HCT116 (cell line): ENCODE measurements around the gene AP4M1.

Experiments used
- ATF3 ChIP-seq: IDR thresholded peaks from 2 replicates; pipeline ENCODE4 v1.6.1; 2012
- CBX3 ChIP-seq: IDR thresholded peaks from 2 replicates; pipeline ENCODE4 v1.6.1; 2012; ENCODE audit warnings: low read depth
- EZH2phosphoT487 ChIP-seq: fragments of 200-600 bp; IDR thresholded peaks from 2 replicates; pipeline ENCODE4 v1.6.1; 2018; ENCODE audit warnings: antibody characterized with exemption, borderline replicate concordance
- POLR2A ChIP-seq: IDR thresholded peaks from 2 replicates; pipeline ENCODE4 v1.7.0; 2011; ENCODE audit warnings: borderline replicate concordance; ENCODE audit not compliant: insufficient read depth, insufficient read length; ENCODE audit errors: extremely low read depth
- YY1 ChIP-seq: IDR thresholded peaks from 2 replicates; pipeline ENCODE4 v1.6.1; 2011; ENCODE audit warnings: low read length, low read depth, moderate library complexity, mild to moderate bottlenecking; ENCODE audit not compliant: insufficient replicate concordance; ENCODE audit errors: extremely low read depth
- TF ChIP-seq, protein P1 (sequence below), 3 experiments: fragments of 200-600 bp in 1 of 3; sonication (generic) in 1 of 3; IDR thresholded peaks in 2 of 3; conservative IDR thresholded peaks in 1 of 3; 2 replicates each; pipeline ENCODE4 v1.5.1; 2012 to 2017; ENCODE audit warnings: low read depth in 2 of 3, low read length in 2 of 3, antibody characterized with exemption in 1 of 3, borderline replicate concordance in 1 of 3, control low read depth in 1 of 3, mild to moderate bottlenecking in 1 of 3, mixed read lengths in 1 of 3, mixed run types in 1 of 3, moderate library complexity in 1 of 3; ENCODE audit not compliant: insufficient read depth in 1 of 3

GRCh38 chr7:100065452-100066186 lies 35.8 kb upstream of the AP4M1 start:
- TF ChIP-seq ATF3 (no peak), EZH2phosphoT487 (no peak), POLR2A (no peak), YY1 (no peak), CBX3 (no peak)
- TF ChIP-seq, protein P1, sequence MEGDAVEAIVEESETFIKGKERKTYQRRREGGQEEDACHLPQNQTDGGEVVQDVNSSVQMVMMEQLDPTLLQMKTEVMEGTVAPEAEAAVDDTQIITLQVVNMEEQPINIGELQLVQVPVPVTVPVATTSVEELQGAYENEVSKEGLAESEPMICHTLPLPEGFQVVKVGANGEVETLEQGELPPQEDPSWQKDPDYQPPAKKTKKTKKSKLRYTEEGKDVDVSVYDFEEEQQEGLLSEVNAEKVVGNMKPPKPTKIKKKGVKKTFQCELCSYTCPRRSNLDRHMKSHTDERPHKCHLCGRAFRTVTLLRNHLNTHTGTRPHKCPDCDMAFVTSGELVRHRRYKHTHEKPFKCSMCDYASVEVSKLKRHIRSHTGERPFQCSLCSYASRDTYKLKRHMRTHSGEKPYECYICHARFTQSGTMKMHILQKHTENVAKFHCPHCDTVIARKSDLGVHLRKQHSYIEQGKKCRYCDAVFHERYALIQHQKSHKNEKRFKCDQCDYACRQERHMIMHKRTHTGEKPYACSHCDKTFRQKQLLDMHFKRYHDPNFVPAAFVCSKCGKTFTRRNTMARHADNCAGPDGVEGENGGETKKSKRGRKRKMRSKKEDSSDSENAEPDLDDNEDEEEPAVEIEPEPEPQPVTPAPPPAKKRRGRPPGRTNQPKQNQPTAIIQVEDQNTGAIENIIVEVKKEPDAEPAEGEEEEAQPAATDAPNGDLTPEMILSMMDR (IDR thresholded peaks at IDR 0.05 in 2 of 3, conservative IDR thresholded peaks at IDR 0.05 in 1 of 3; ENCODE audit: borderline replicate concordance in 1 of 3, insufficient read depth in 1 of 3, low read depth in 2 of 3, low read length in 2 of 3) = no peak
